Uterus (tissue), 4 donors: Measurements from ENCODE around the gene SETD9. TPM values are rescaled to one million over a fixed set of nuclear protein-coding genes. Genes with fewer than 3 reads are reported as not detected.

Experiments used
- DNase-seq, 2 donors: peaks; one replicate each; pipeline ENCODE4 v3.0.0-alpha.2; 2019 to 2020
- H3K27ac ChIP-seq, 2 donors: fragments of 200-600 bp; sonication (generic); 1 replicate in 1 of 2; 2 replicates in 1 of 2; pipeline ENCODE4 v1.5.1; 2016 to 2018
- H3K27me3 ChIP-seq, 2 donors: fragments of 200-600 bp; sonication (generic); one replicate each; pipeline ENCODE4 v1.5.1; 2018 to 2019; ENCODE audit warnings: control low read depth in 1 of 2
- H3K36me3 ChIP-seq, 2 donors: fragments of 200-600 bp; sonication (generic); one replicate each; pipeline ENCODE4 v1.5.1; 2019; ENCODE audit warnings: control low read depth in 1 of 2
- H3K4me1 ChIP-seq, 2 donors: fragments of 200-600 bp; sonication (generic); one replicate each; pipeline ENCODE4 v1.5.1; 2018 to 2019; ENCODE audit warnings: control low read depth in 1 of 2
- H3K4me3 ChIP-seq, 2 donors: fragments of 200-600 bp; sonication (generic); 1 replicate in 1 of 2; 2 replicates in 1 of 2; pipeline ENCODE4 v1.5.1; 2018 to 2019; ENCODE audit warnings: mild to moderate bottlenecking in 1 of 2
- H3K9me3 ChIP-seq, 2 donors: fragments of 200-600 bp; sonication (generic); one replicate each; pipeline ENCODE4 v1.5.1; 2019; ENCODE audit warnings: control low read depth in 1 of 2
- CTCF ChIP-seq, 4 experiments: fragments of 200-600 bp in 2 of 4; fragments of 450-650 bp in 2 of 4; sonication (generic) in 2 of 4; IDR thresholded peaks; one replicate each; pipeline ENCODE4 v1.5.1; 2016 to 2019; ENCODE audit warnings: antibody characterized with exemption in 4 of 4, mild to moderate bottlenecking in 2 of 4, moderate library complexity in 1 of 4
- POLR2A ChIP-seq, 2 donors: fragments of 450-650 bp; IDR thresholded peaks; one replicate each; pipeline ENCODE4 v1.6.1; 2016; ENCODE audit warnings: antibody characterized with exemption in 2 of 2, mild to moderate bottlenecking in 1 of 2, moderate library complexity in 1 of 2
- intact Hi-C: fragments of 100-400 bp; cut with DNase I; formaldehyde crosslinking; loops from one replicate; pipeline ENCODE4 v1.15.1; 2023; ENCODE audit warnings: low total_unique reads
- total RNA-seq, 4 donors: library from RNA; depleted of rRNA in 3 of 4; stranded (reverse); fragments of >200 nt in 3 of 4; gene quantifications; one replicate each; pipeline versions ENCODE4 v1.1.0 to v1.2.4, GENCODE V29; 2014 to 2023
- donor health status: DM: yes; HTN: yes; CAD: no.

SETD9 gene
- total RNA-seq, 4 donors from 2014 or later, result 1.5 to 7.2 (median 3.1) TPM

- no peak for DNase-seq
- H3K27me3 ChIP-seq, result no peaks in the 10 kb centered on the region
- H3K27ac ChIP-seq, result no peak overlapping the region
- no peaks in the 10 kb centered on the region for H3K9me3 ChIP-seq
- H3K36me3 ChIP-seq, result no peaks in the 10 kb centered on the region
- H3K4me3 ChIP-seq, result no peak overlapping the region
- TF ChIP-seq POLR2A (IDR thresholded peaks at IDR 0.05), result no peak
- TF ChIP-seq CTCF (IDR thresholded peaks at IDR 0.05), result no peak
- intact Hi-C loops, result no loop called here
- H3K4me1 ChIP-seq, result no peaks in the 10 kb centered on the region
Observed at GRCh38 chr5:56934325-56934724, 24.9 kb downstream of the SETD9 start.

- no peaks in the 10 kb centered on the region for H3K27me3 ChIP-seq
- intact Hi-C loops, result no loop called here
- no peaks in the 10 kb centered on the region for H3K9me3 ChIP-seq
- DNase-seq, result no peak
- H3K4me1 ChIP-seq, result no peaks in the 10 kb centered on the region
- H3K36me3 ChIP-seq, result no peaks in the 10 kb centered on the region
- H3K4me3 ChIP-seq, result no peak overlapping the region
- no peak overlapping the region for H3K27ac ChIP-seq
- TF ChIP-seq CTCF (IDR thresholded peaks at IDR 0.05) (no peak), POLR2A (IDR thresholded peaks at IDR 0.05) (no peak)
Observed at GRCh38 chr5:56938858-56939257, 29.5 kb downstream of the SETD9 start.

DNA sequence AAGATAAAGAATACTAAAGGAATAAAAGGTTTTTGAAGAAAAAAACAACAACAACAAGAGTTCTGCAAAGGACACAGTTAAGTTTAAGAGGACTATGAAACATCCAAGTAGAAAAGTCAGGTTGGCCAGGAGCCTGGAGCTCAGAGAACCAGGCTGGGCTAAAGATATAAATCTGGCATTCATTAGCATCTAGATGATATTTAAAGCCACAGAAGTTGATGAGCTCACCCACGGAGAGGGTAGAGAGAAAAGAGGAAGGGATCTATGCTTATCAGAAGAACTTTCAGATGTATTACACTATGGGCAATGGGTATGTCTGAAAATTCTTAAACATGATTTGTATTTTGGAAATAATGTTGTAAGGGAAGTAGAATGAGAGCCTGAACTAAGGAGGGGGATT is 32.6 kb downstream of the SETD9 start:
- no peak for DNase-seq
- TF ChIP-seq CTCF (IDR thresholded peaks at IDR 0.05) (no peak), POLR2A (IDR thresholded peaks at IDR 0.05) (no peak)
- Histone ChIP-seq H3K27ac (no peak overlapping the region), H3K4me1 (no peaks in the 10 kb centered on the region), H3K36me3 (no peaks in the 10 kb centered on the region), H3K4me3 (no peak overlapping the region), H3K27me3 (no peaks in the 10 kb centered on the region), H3K9me3 (no peaks in the 10 kb centered on the region)
- intact Hi-C loops, result no loop called here

GRCh38 chr5:56947052-56947451 is 37.7 kb downstream of the SETD9 start:
- H3K27ac ChIP-seq, result no peak overlapping the region
- TF ChIP-seq POLR2A (IDR thresholded peaks at IDR 0.05), result no peak
- no peak for TF ChIP-seq CTCF (IDR thresholded peaks at IDR 0.05)
- no peaks in the 10 kb centered on the region for H3K36me3 ChIP-seq
- H3K27me3 ChIP-seq, result no peaks in the 10 kb centered on the region
- intact Hi-C loops, result no loop called here
- H3K9me3 ChIP-seq, result no peaks in the 10 kb centered on the region
- peaks cover 0 to 6% of the 10 kb centered on the region in 2 donors for H3K4me1 ChIP-seq
- DNase-seq, result no peak
- H3K4me3 ChIP-seq, result no peak overlapping the region

DNA sequence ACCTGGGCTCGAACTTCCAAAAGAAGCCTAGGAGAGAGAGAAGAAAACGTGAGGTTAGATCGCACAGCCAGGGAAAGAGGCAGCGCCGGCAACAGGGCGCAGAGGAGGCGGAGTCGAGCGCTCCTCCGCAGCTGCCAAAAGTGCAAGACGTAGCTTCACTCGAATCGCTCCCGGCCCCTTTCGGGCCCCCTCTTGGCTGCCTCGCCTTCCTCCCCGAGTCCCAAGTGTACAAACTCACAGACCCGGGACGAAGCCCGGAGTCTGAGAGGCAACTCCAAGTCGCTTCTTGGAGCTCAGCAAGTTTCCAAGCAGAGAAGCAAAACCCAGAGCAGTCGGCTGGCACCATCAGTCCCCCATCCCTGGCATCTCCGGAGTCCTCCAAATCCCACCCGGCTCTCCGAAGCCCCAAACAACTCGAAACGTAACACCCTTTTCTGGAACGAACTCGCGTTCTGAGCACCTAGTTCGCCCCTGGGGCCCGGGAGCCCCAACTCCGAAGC is 41.3 kb downstream of the SETD9 start:
- Histone ChIP-seq H3K4me1 (peaks cover 0 to 6% of the 10 kb centered on the region in 2 donors), H3K9me3 (no peaks in the 10 kb centered on the region), H3K27ac (peak overlapping the region; percentile 92 to 94), H3K36me3 (no peaks in the 10 kb centered on the region), H3K4me3 (peak overlapping the region; percentile 65 to 81), H3K27me3 (no peaks in the 10 kb centered on the region)
- peak; percentile 66 to 77 for DNase-seq
- intact Hi-C loops, result no loop called here
- TF ChIP-seq POLR2A (IDR thresholded peaks at IDR 0.05) (no peak), CTCF (IDR thresholded peaks at IDR 0.05) (no peak)
